H1 (cell line): ENCODE data around the gene SIGLEC15.

Source experiments
- CTCF ChIP-seq, 3 experiments: IDR thresholded peaks; 1 replicate in 2 of 3; 2 replicates in 1 of 3; pipeline versions ENCODE4 v1.5.1 to v1.6.1; 2011; ENCODE audit warnings: low read length in 3 of 3, mild to moderate bottlenecking in 3 of 3, inconsistent platforms in 2 of 3, low read depth in 1 of 3, moderate library complexity in 1 of 3; ENCODE audit not compliant: insufficient read depth in 1 of 3; ENCODE audit errors: control extremely low read depth in 1 of 3
- PHF8 ChIP-seq: fragments of 200-600 bp; sonication (generic); conservative IDR thresholded peaks from 2 replicates; pipeline ENCODE4 v1.7.1; 2012; ENCODE audit warnings: low read depth, mild to moderate bottlenecking, inconsistent platforms, low read length, moderate library complexity
- SP1 ChIP-seq: IDR thresholded peaks from 2 replicates; pipeline ENCODE4 v1.6.1; 2011; ENCODE audit warnings: low read depth, low read length

GRCh38 chr18:45775743-45776142, 49.7 kb upstream of the SIGLEC15 start:
- TF ChIP-seq CTCF (IDR thresholded peaks at IDR 0.05; ENCODE audit: control extremely low read depth in 1 of 3, insufficient read depth in 1 of 3, low read depth in 1 of 3, low read length in 3 of 3), result no peak
- TF ChIP-seq SP1, result no peak
- TF ChIP-seq PHF8, result no peak
